Measurements from ENCODE around the gene FYN. TPM values are rescaled to one million over a fixed set of nuclear protein-coding genes. Genes with fewer than 3 reads are reported as not detected.

Gene FYN
- total RNA-seq, 2 donors from 2014 or later: 60.4 to 75.8 TPM

GRCh38 chr6:111618407-111618806 lies 254.8 kb downstream of the FYN start:
- ATAC-seq: no peak
- intact Hi-C loops (cut with DNase I): no loop called here
- no peak for DNase-seq

GRCh38 chr6:111617149-111617548 lies 256.1 kb downstream of the FYN start:
- DNase-seq (no peak), ATAC-seq (no peak)
- intact Hi-C loops (cut with DNase I): no loop called here

- DNase-seq (no peak), ATAC-seq (no peak)
- intact Hi-C loops (cut with DNase I): no loop called here
Measured at GRCh38 chr6:111615916-111616612, 257.2 kb downstream of the FYN start.

GRCh38 chr6:111614833-111615582 lies 258.2 kb downstream of the FYN start:
- DNase-seq (no peak), ATAC-seq (peak in 1 of 2 donors; percentile 66)
- intact Hi-C loops (cut with DNase I): no loop called here

GRCh38 chr6:111612379-111612778 lies 260.9 kb downstream of the FYN start:
- intact Hi-C loops (cut with DNase I): no loop called here
- DNase-seq (no peak), ATAC-seq (no peak)

GRCh38 chr6:111610548-111611172 lies 262.6 kb downstream of the FYN start:
- intact Hi-C loops (cut with DNase I): no loop called here
- no peak for DNase-seq
- no peak for ATAC-seq

Other genes starting within 250 kb of the FYN start
- gene CCN6, start 180.7 kb upstream of the FYN start, total RNA-seq: not detected
- 10 to 100 TPM; 18.4 to 23.1 TPM for gene TUBE1, start 214.0 kb upstream of the FYN start, total RNA-seq
- gene FAM229B, start 214.1 kb upstream of the FYN start, total RNA-seq: 10 to 100 TPM; 47.6 to 49.4 TPM